HFFc6 (cell line): ENCODE results near the gene ZRANB3. TPM values are rescaled to one million over a fixed set of nuclear protein-coding genes. Genes with fewer than 3 reads are reported as not detected.

Source experiments
- DNase-seq: peaks from one replicate; pipeline ENCODE4 v3.0.0-alpha.2; 2018
- H3K27ac Mint-ChIP-seq: 2 replicates; pipeline ENCODE4 v1.8.0; 2020; ENCODE audit warnings: mild to moderate bottlenecking, mixed read lengths
- H3K27me3 Mint-ChIP-seq: 2 replicates; pipeline ENCODE4 v1.8.0; 2021; ENCODE audit warnings: mild to moderate bottlenecking, moderate library complexity, mixed read lengths; ENCODE audit not compliant: insufficient read depth
- H3K36me3 Mint-ChIP-seq: 2 replicates; pipeline ENCODE4 v1.8.0; 2021; ENCODE audit warnings: low read depth, mixed read lengths
- H3K4me1 Mint-ChIP-seq: 2 replicates; pipeline ENCODE4 v1.8.0; 2020; ENCODE audit warnings: low read depth, mixed read lengths
- H3K4me3 Mint-ChIP-seq: 2 replicates; pipeline ENCODE4 v1.8.0; 2020; ENCODE audit warnings: mild to moderate bottlenecking, moderate library complexity, mixed read lengths
- H3K9me3 Mint-ChIP-seq: 2 replicates; pipeline ENCODE4 v1.8.0; 2020; ENCODE audit warnings: mild to moderate bottlenecking, mixed read lengths
- CTCF ChIP-seq: fragments of 200-600 bp; sonication (generic); IDR thresholded peaks from 2 replicates; pipeline ENCODE4 v1.5.0; 2021; ENCODE audit warnings: antibody characterized with exemption, mild to moderate bottlenecking
- total RNA-seq, 6 experiments: library from RNA; stranded (reverse); fragmentation: NEBNext Ultra II Directional; extraction: Animal tissue kit (Norgen Biotek cat#: 25700); gene quantifications; 2 replicates in 1 of 6; 3 replicates in 5 of 6; pipeline ENCODE4 v1.2.3, GENCODE V29; 2021

Gene ZRANB3
- total RNA-seq, 6 experiments from 2014 or later = 8.1 to 10.2 (median 8.8) TPM

- H3K27ac Mint-ChIP-seq = no peak overlapping the region
- H3K4me3 Mint-ChIP-seq = no peak overlapping the region
- H3K36me3 Mint-ChIP-seq = peaks cover 58% of the 10 kb centered on the region
- H3K27me3 Mint-ChIP-seq = no peaks in the 10 kb centered on the region
- no peaks in the 10 kb centered on the region for H3K9me3 Mint-ChIP-seq
- no peak for TF ChIP-seq CTCF
- H3K4me1 Mint-ChIP-seq = peaks cover under 1% of the 10 kb centered on the region; the same call in 1 of the 2 replicates
- DNase-seq = no peak
These were observed 373.2 kb downstream of the ZRANB3 start for GRCh38 chr2:135157856-135158255.

- DNase-seq = no peak
- no peak overlapping the region for H3K4me3 Mint-ChIP-seq
- H3K36me3 Mint-ChIP-seq = peaks cover 78% of the 10 kb centered on the region
- H3K4me1 Mint-ChIP-seq = peaks cover 26% of the 10 kb centered on the region
- H3K27ac Mint-ChIP-seq = no peak overlapping the region
- TF ChIP-seq CTCF = no peak
- H3K27me3 Mint-ChIP-seq = no peaks in the 10 kb centered on the region
- no peaks in the 10 kb centered on the region for H3K9me3 Mint-ChIP-seq
These were observed 376.1 kb downstream of the ZRANB3 start for GRCh38 chr2:135154962-135155361.

- no peak overlapping the region for H3K4me3 Mint-ChIP-seq
These were observed 378.7 kb downstream of the ZRANB3 start for GRCh38 chr2:135152361-135152760.

GRCh38 chr2:135151615-135152014, 379.4 kb downstream of the ZRANB3 start:
- no peak for DNase-seq
- Mint-ChIP-seq H3K36me3 (peaks cover 56% of the 10 kb centered on the region), H3K4me1 (peaks cover 37% of the 10 kb centered on the region), H3K9me3 (no peaks in the 10 kb centered on the region), H3K27me3 (no peaks in the 10 kb centered on the region), H3K27ac (peak overlapping the region; percentile 75), H3K4me3 (no peak overlapping the region)
- TF ChIP-seq CTCF = no peak

More at GRCh38 chr2:135152361-135152760, 378.7 kb downstream of the ZRANB3 start:
- Mint-ChIP-seq H3K27ac (peak overlapping the region; percentile 75), H3K9me3 (no peaks in the 10 kb centered on the region), H3K36me3 (peaks cover 63% of the 10 kb centered on the region), H3K27me3 (no peaks in the 10 kb centered on the region), H3K4me1 (peaks cover 37% of the 10 kb centered on the region)
- no peak for TF ChIP-seq CTCF
- peak; percentile 41 for DNase-seq

GRCh38 chr2:135150725-135151124, 380.3 kb downstream of the ZRANB3 start:
- no peaks in the 10 kb centered on the region for H3K9me3 Mint-ChIP-seq
- no peak overlapping the region for H3K4me3 Mint-ChIP-seq
- H3K27ac Mint-ChIP-seq = no peak overlapping the region
- no peaks in the 10 kb centered on the region for H3K27me3 Mint-ChIP-seq
- DNase-seq = no peak
- TF ChIP-seq CTCF = no peak
- H3K4me1 Mint-ChIP-seq = peaks cover 37% of the 10 kb centered on the region
- peaks cover 49% of the 10 kb centered on the region for H3K36me3 Mint-ChIP-seq

GRCh38 chr2:135149251-135149650, 381.8 kb downstream of the ZRANB3 start:
- H3K4me1 Mint-ChIP-seq = peaks cover 40% of the 10 kb centered on the region
- H3K4me3 Mint-ChIP-seq = no peak overlapping the region
- peak; percentile 34 for DNase-seq
- no peaks in the 10 kb centered on the region for H3K27me3 Mint-ChIP-seq
- no peak for TF ChIP-seq CTCF
- H3K9me3 Mint-ChIP-seq = peaks cover 2% of the 10 kb centered on the region; the same call in 1 of the 2 replicates
- peak overlapping the region; percentile 44 for H3K27ac Mint-ChIP-seq
- peaks cover 48% of the 10 kb centered on the region for H3K36me3 Mint-ChIP-seq
